CD4-positive, alpha-beta memory T cell (primary cell): ENCODE data around the gene CEP162. TPM values are rescaled to one million over a fixed set of nuclear protein-coding genes. Genes with fewer than 3 reads are reported as not detected.
"Not testable (repeated sequence)": the region's sequence is repeated elsewhere in the genome, so short reads cannot be mapped to it uniquely, and the experiment has no call there.

ENCODE experiments used
- CTCF ChIA-PET: fragments of 350-600 bp; sonication (Branson Sonifier 250); formaldehyde crosslinking; loops from one replicate; lab custom pipeline; 2021; ENCODE audit warnings: inconsistent platforms; ENCODE audit not compliant: partially characterized antibody; lab: Charles Lee
- POLR2A ChIA-PET: fragments of 350-600 bp; sonication (Branson Sonifier 250); formaldehyde crosslinking; loops from one replicate; lab custom pipeline; 2021; ENCODE audit not compliant: partially characterized antibody; lab: Charles Lee
- DNase-seq, 5 donors: peaks; one replicate each; pipeline versions ENCODE4 v3.0.0 to v3.0.0-alpha.2; 2020 to 2022; ENCODE audit warnings: mixed read lengths in 1 of 5
- H3K27ac ChIP-seq: one replicate; pipeline ENCODE4 v1.7.0; 2013; ENCODE audit warnings: low read depth, low read length
- H3K27me3 ChIP-seq: 2 replicates; pipeline ENCODE4 v1.7.0; 2013; ENCODE audit warnings: mild to moderate bottlenecking, low read length, moderate library complexity; ENCODE audit not compliant: insufficient read depth
- H3K36me3 ChIP-seq: 2 replicates; pipeline ENCODE4 v1.7.0; 2013; ENCODE audit warnings: mild to moderate bottlenecking, low read length, moderate library complexity; ENCODE audit not compliant: insufficient read depth
- H3K4me1 ChIP-seq: 2 replicates; pipeline ENCODE4 v1.7.0; 2013; ENCODE audit warnings: mild to moderate bottlenecking, low read length, moderate library complexity; ENCODE audit not compliant: insufficient read depth
- H3K4me3 ChIP-seq, 2 donors: one replicate each; pipeline ENCODE4 v1.7.0; 2013; ENCODE audit warnings: low read length in 2 of 2, mild to moderate bottlenecking in 1 of 2
- H3K9me3 ChIP-seq, 2 donors: one replicate each; pipeline ENCODE4 v1.7.0; 2013; ENCODE audit warnings: low read length in 2 of 2, control low read depth in 1 of 2; ENCODE audit not compliant: control insufficient read depth in 1 of 2
- H3K27ac Mint-ChIP-seq, 7 donors: one replicate each; pipeline ENCODE4 v1.8.0; 2020 to 2021; ENCODE audit warnings: mixed read lengths in 7 of 7, mild to moderate bottlenecking in 6 of 7, inconsistent platforms in 3 of 7, moderate library complexity in 3 of 7
- H3K27me3 Mint-ChIP-seq, 2 donors: one replicate each; pipeline ENCODE4 v1.8.0; 2020 to 2021; ENCODE audit warnings: mixed read lengths in 2 of 2
- H3K36me3 Mint-ChIP-seq, 2 donors: one replicate each; pipeline ENCODE4 v1.8.0; 2020 to 2021; ENCODE audit warnings: mixed read lengths in 2 of 2, inconsistent platforms in 1 of 2, mild to moderate bottlenecking in 1 of 2
- H3K4me1 Mint-ChIP-seq, 4 donors: one replicate each; pipeline ENCODE4 v1.8.0; 2020 to 2021; ENCODE audit warnings: mixed read lengths in 4 of 4, mild to moderate bottlenecking in 1 of 4
- H3K4me3 Mint-ChIP-seq, 8 donors: one replicate each; pipeline ENCODE4 v1.8.0; 2020 to 2021; ENCODE audit warnings: mixed read lengths in 8 of 8, mild to moderate bottlenecking in 7 of 8, moderate library complexity in 6 of 8, inconsistent platforms in 3 of 8
- H3K9me3 Mint-ChIP-seq, 8 donors: one replicate each; pipeline ENCODE4 v1.8.0; 2020 to 2021; ENCODE audit warnings: mixed read lengths in 8 of 8, mild to moderate bottlenecking in 5 of 8, inconsistent platforms in 3 of 8, moderate library complexity in 1 of 8
- intact Hi-C: fragments of 100-400 bp; cut with micrococcal nuclease; formaldehyde crosslinking; loops from one replicate; pipeline ENCODE4 v1.15.1; 2023
- polyA plus RNA-seq, 2 donors: library from polyadenylated mRNA; unstranded; fragments of 300-500 nt; fragmentation: Illumina TruSeq; gene quantifications; one replicate each; pipeline ENCODE4 v1.2.3, GENCODE V29; 2021
- total RNA-seq, 2 experiments: library from RNA; stranded (reverse); gene quantifications; one replicate each; pipeline ENCODE4 v1.2.3, GENCODE V29; 2021

The CEP162 gene
- total and polyA plus RNA-seq, 4 experiments from 2014 or later, result 0.60 to 10.4 (median 8.7) TPM

GRCh38 chr6:84119277-84119676 lies 108.2 kb downstream of the CEP162 start:
- H3K27ac ChIP-seq, result no peak overlapping the region
- peaks cover 0 to 4% of the 10 kb centered on the region in 2 donors for H3K27me3 Mint-ChIP-seq
- ChIA-PET POLR2A (no interaction called here), CTCF (no interaction called here)
- no peaks in the 10 kb centered on the region for H3K27me3 ChIP-seq
- no peaks in the 10 kb centered on the region for H3K36me3 ChIP-seq
- H3K4me1 ChIP-seq, result no peaks in the 10 kb centered on the region
- H3K9me3 ChIP-seq, result no peaks in the 10 kb centered on the region
- H3K9me3 Mint-ChIP-seq, result peaks cover 0 to 19% (median 9%) of the 10 kb centered on the region in 8 donors
- no peak overlapping the region for H3K4me3 Mint-ChIP-seq
- peaks cover 21 to 29% of the 10 kb centered on the region in 2 donors for H3K36me3 Mint-ChIP-seq
- H3K4me3 ChIP-seq, result no peak overlapping the region
- H3K4me1 Mint-ChIP-seq, result no peaks in the 10 kb centered on the region
- no peak for DNase-seq
- H3K27ac Mint-ChIP-seq, result no peak overlapping the region
- intact Hi-C loops, result no loop called here

DNA sequence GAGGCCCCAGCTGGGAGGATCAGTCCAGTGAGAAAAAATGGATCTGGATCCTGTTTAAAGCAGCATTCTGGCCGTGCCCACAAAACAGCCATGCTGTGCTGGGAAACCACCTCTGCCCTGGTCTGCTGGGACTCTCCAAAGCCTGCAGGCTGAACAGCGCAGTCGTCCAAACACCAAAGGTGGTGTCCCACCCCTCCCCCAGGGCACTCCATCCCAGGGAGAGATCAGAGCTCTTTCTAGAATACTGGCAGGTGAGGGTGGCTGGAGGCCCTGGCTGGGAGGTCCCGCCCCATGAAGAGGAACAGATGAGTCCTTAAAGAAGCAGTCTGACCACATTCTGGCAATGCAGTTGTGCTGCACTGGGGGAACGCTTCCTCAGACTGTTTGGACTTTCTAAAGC lies 109.3 kb downstream of the CEP162 start:
- H3K36me3 Mint-ChIP-seq, result peaks cover 10 to 18% of the 10 kb centered on the region in 2 donors
- no peak overlapping the region for H3K4me3 Mint-ChIP-seq

GRCh38 chr6:84114933-84115594 lies 112.4 kb downstream of the CEP162 start:
- H3K27me3 ChIP-seq, H3K9me3 ChIP-seq, DNase-seq, intact Hi-C loops, H3K4me3 Mint-ChIP-seq, POLR2A ChIA-PET, H3K27me3 Mint-ChIP-seq, H3K36me3 ChIP-seq, H3K36me3 Mint-ChIP-seq, H3K27ac ChIP-seq, H3K4me1 Mint-ChIP-seq, H3K27ac Mint-ChIP-seq, H3K4me1 ChIP-seq, H3K4me3 ChIP-seq: not testable (repeated sequence)
- CTCF ChIA-PET, result interaction anchor here (0.6 kb wide), 1 partner anchor 73 kb away, joined by 3 read pairs; no protein-coding TSS in a partner anchor
- peaks cover 0 to 19% (median 9%) of the 10 kb centered on the region in 8 donors for H3K9me3 Mint-ChIP-seq

More for the DNA sequence above, 109.3 kb downstream of the CEP162 start:
- no peak for DNase-seq
- no peaks in the 10 kb centered on the region for H3K9me3 ChIP-seq
- Mint-ChIP-seq H3K27ac (no peak overlapping the region), H3K4me1 (no peaks in the 10 kb centered on the region), H3K9me3 (peaks cover 0 to 19% (median 10%) of the 10 kb centered on the region in 8 donors), H3K27me3 (peaks cover 0 to 6% of the 10 kb centered on the region in 2 donors)
- POLR2A ChIA-PET, result no interaction called here
- no peaks in the 10 kb centered on the region for H3K27me3 ChIP-seq
- H3K4me3 ChIP-seq, result no peak overlapping the region
- no peaks in the 10 kb centered on the region for H3K36me3 ChIP-seq
- CTCF ChIA-PET, result no interaction called here
- H3K4me1 ChIP-seq, result no peaks in the 10 kb centered on the region
- intact Hi-C loops, result no loop called here
- no peak overlapping the region for H3K27ac ChIP-seq

DNA sequence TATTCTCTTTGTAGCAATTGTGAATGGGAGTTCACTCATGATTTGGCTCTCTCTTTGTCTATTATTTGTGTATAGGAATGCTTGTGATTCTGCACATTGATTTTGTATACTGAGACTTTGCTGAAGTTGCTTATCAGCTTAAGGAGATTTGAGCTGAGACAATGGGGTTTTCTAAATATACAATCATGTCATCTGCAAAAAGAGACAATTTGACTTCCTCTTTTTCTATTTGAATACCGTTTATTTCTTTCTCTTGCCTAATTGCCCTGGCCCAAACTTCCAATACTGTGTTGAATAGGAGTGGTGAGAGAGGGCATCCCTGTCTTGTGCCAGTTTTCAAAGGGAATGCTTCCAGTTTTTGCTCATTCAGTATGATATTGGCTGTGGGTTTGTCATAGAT lies 116.1 kb downstream of the CEP162 start:
- H3K4me3 ChIP-seq, CTCF ChIA-PET, H3K4me3 Mint-ChIP-seq, H3K4me1 ChIP-seq, H3K9me3 Mint-ChIP-seq, intact Hi-C loops, H3K27ac Mint-ChIP-seq, H3K36me3 Mint-ChIP-seq, H3K27me3 ChIP-seq, H3K4me1 Mint-ChIP-seq, H3K27ac ChIP-seq, H3K9me3 ChIP-seq, H3K36me3 ChIP-seq, POLR2A ChIA-PET, H3K27me3 Mint-ChIP-seq, DNase-seq: not testable (repeated sequence)

DNA sequence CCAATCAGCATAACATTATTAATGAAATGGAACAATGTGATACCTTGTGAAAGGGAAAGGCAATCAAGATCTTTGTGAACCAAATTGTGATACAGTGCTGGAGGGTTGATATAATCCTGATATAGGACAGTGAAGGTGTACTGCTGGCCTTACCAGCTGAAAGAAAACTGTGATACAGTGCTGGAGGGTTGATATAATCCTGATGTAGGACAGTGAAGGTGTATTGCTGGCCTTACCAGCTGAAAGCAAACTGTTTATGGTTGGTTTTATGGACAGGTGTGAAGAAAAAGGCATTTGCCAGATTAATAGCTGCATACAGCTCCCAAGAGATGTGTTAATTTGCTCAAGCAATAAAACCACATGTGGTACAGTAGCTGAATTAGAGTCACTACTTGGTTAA lies 119.9 kb downstream of the CEP162 start:
- intact Hi-C loops, result no loop called here
- peaks cover 0 to 4% (median 2%) of the 10 kb centered on the region in 8 donors for H3K9me3 Mint-ChIP-seq
- no peaks in the 10 kb centered on the region for H3K4me1 Mint-ChIP-seq
- H3K27ac Mint-ChIP-seq, result no peak overlapping the region
- Histone ChIP-seq H3K4me1 (no peaks in the 10 kb centered on the region), H3K4me3 (no peak overlapping the region), H3K27me3 (no peaks in the 10 kb centered on the region), H3K36me3 (no peaks in the 10 kb centered on the region), H3K27ac (no peak overlapping the region), H3K9me3 (no peaks in the 10 kb centered on the region)
- peaks cover 2 to 3% of the 10 kb centered on the region in 2 donors for H3K27me3 Mint-ChIP-seq
- ChIA-PET POLR2A (no interaction called here), CTCF (no interaction called here)
- no peak for DNase-seq
- H3K36me3 Mint-ChIP-seq, result no peaks in the 10 kb centered on the region
- H3K4me3 Mint-ChIP-seq, result no peak overlapping the region

- DNase-seq, CTCF ChIA-PET, POLR2A ChIA-PET: not testable (repeated sequence)
Measured at GRCh38 chr6:84105215-84105924, 122.1 kb downstream of the CEP162 start.

GRCh38 chr6:84103029-84103428 lies 124.4 kb downstream of the CEP162 start:
- H3K27me3 Mint-ChIP-seq, result peaks cover 5 to 8% of the 10 kb centered on the region in 2 donors
- Histone ChIP-seq H3K9me3 (no peaks in the 10 kb centered on the region), H3K4me1 (no peaks in the 10 kb centered on the region), H3K36me3 (no peaks in the 10 kb centered on the region), H3K27ac (no peak overlapping the region), H3K27me3 (no peaks in the 10 kb centered on the region), H3K4me3 (no peak overlapping the region)
- POLR2A ChIA-PET, result no interaction called here
- H3K9me3 Mint-ChIP-seq, result peaks cover 0 to 7% (median 3%) of the 10 kb centered on the region in 8 donors
- H3K36me3 Mint-ChIP-seq, result no peaks in the 10 kb centered on the region
- CTCF ChIA-PET, result interaction anchor here (1.8 kb wide), 1 partner anchor 10 kb away, joined by 4 read pairs; no protein-coding TSS in a partner anchor
- no peaks in the 10 kb centered on the region for H3K4me1 Mint-ChIP-seq
- intact Hi-C loops, result no loop called here
- no peak overlapping the region for H3K27ac Mint-ChIP-seq
- H3K4me3 Mint-ChIP-seq, result no peak overlapping the region
- DNase-seq, result no peak

More at GRCh38 chr6:84105215-84105924, 122.1 kb downstream of the CEP162 start:
- H3K4me3 Mint-ChIP-seq, H3K27ac ChIP-seq, H3K27ac Mint-ChIP-seq, H3K36me3 ChIP-seq, H3K4me3 ChIP-seq, H3K36me3 Mint-ChIP-seq, H3K4me1 ChIP-seq, intact Hi-C loops, H3K9me3 ChIP-seq, H3K9me3 Mint-ChIP-seq, H3K27me3 ChIP-seq, H3K4me1 Mint-ChIP-seq: not testable (repeated sequence)
- peaks cover 8 to 10% of the 10 kb centered on the region in 2 donors for H3K27me3 Mint-ChIP-seq
